Fibroblast of lung (primary cell): ENCODE data around the gene IRAK1. TPM values are rescaled to one million over a fixed set of nuclear protein-coding genes. Genes with fewer than 3 reads are reported as not detected.

ENCODE experiments used
- DNase-seq, 2 donors: peaks; one replicate each; pipeline versions ENCODE4 v3.0.0 to v3.0.0-alpha.2; 2010; ENCODE audit warnings: low read depth in 2 of 2
- H2AFZ ChIP-seq: 2 replicates; pipeline ENCODE4 v1.5.1; 2012; ENCODE audit warnings: low read length, control low read depth, inconsistent platforms
- H3K27ac ChIP-seq: 2 replicates; pipeline ENCODE4 v1.5.1; 2011; ENCODE audit warnings: low read length, control low read depth; ENCODE audit not compliant: insufficient read depth
- H3K27me3 ChIP-seq: 2 replicates; pipeline ENCODE4 v1.5.1; 2011; ENCODE audit warnings: mild to moderate bottlenecking, low read length; ENCODE audit not compliant: control insufficient read depth, insufficient read depth
- H3K36me3 ChIP-seq: 2 replicates; pipeline ENCODE4 v1.5.1; 2011; ENCODE audit warnings: low read length; ENCODE audit not compliant: control insufficient read depth, insufficient read depth
- H3K4me1 ChIP-seq: 2 replicates; pipeline ENCODE4 v1.5.1; 2011; ENCODE audit warnings: low read length; ENCODE audit not compliant: control insufficient read depth, insufficient read depth; ENCODE audit errors: extremely low read depth
- H3K4me2 ChIP-seq: 2 replicates; pipeline ENCODE4 v1.5.1; 2011; ENCODE audit warnings: low read length, control low read depth; ENCODE audit not compliant: insufficient read depth; ENCODE audit errors: extremely low read depth
- H3K4me3 ChIP-seq, 4 experiments: fragments of 200-600 bp in 1 of 4; sonication (generic) in 1 of 4; replicated peaks in 1 of 4; 2 replicates each; pipeline ENCODE4 v1.5.1; 2011 to 2016; ENCODE audit warnings: low read length in 4 of 4, low read depth in 3 of 4, mild to moderate bottlenecking in 3 of 4, control low read depth in 2 of 4, inconsistent platforms in 1 of 4, mixed read lengths in 1 of 4; ENCODE audit not compliant: insufficient read depth in 1 of 4; ENCODE audit errors: control extremely low read depth in 1 of 4
- H3K79me2 ChIP-seq: 2 replicates; pipeline ENCODE4 v1.5.1; 2012; ENCODE audit warnings: mild to moderate bottlenecking, low read length, inconsistent platforms; ENCODE audit not compliant: control insufficient read depth, insufficient read depth
- H3K9ac ChIP-seq: 2 replicates; pipeline ENCODE4 v1.5.1; 2011; ENCODE audit warnings: mild to moderate bottlenecking, low read length, control low read depth; ENCODE audit not compliant: insufficient read depth
- H3K9me3 ChIP-seq: 2 replicates; pipeline ENCODE4 v1.5.1; 2012; ENCODE audit warnings: low read depth, low read length; ENCODE audit not compliant: control insufficient read depth, insufficient read depth
- H4K20me1 ChIP-seq: 2 replicates; pipeline ENCODE4 v1.5.1; 2011; ENCODE audit warnings: low read length; ENCODE audit not compliant: control insufficient read depth, insufficient read depth; ENCODE audit errors: extremely low read depth
- EZH2 ChIP-seq: IDR thresholded peaks from 2 replicates; pipeline ENCODE4 v1.5.1; 2012; ENCODE audit warnings: low read length, control low read depth, mild to moderate bottlenecking; ENCODE audit errors: missing control alignments
- polyA plus RNA-seq, 2 donors: library from polyadenylated mRNA; depleted of rRNA in 1 of 2; stranded (reverse) in 1 of 2; unstranded in 1 of 2; fragments of >200 nt; gene quantifications; 2 replicates each; pipeline ENCODE4 v1.2.1, GENCODE V29; 2011 to 2012; ENCODE audit warnings: missing spikeins in 1 of 2
- total RNA-seq: library from RNA; depleted of rRNA; stranded (reverse); fragments of >200 nt; gene quantifications from 2 replicates; pipeline ENCODE4 v1.2.1, GENCODE V29; 2014
- TF ChIP-seq, protein P1 (sequence below), 2 donors: IDR thresholded peaks in 1 of 2; conservative IDR thresholded peaks in 1 of 2; 1 replicate in 1 of 2; 2 replicates in 1 of 2; pipeline ENCODE4 v1.5.1; 2011 to 2012; ENCODE audit warnings: low read length in 2 of 2, control low read depth in 1 of 2, inconsistent platforms in 1 of 2, low read depth in 1 of 2, mild to moderate bottlenecking in 1 of 2

The IRAK1 gene
- total and polyA plus RNA-seq, 2 donors (not counting 1 experiment from before 2014, with no cell fraction given) = 25.9 to 65.9 TPM

DNA sequence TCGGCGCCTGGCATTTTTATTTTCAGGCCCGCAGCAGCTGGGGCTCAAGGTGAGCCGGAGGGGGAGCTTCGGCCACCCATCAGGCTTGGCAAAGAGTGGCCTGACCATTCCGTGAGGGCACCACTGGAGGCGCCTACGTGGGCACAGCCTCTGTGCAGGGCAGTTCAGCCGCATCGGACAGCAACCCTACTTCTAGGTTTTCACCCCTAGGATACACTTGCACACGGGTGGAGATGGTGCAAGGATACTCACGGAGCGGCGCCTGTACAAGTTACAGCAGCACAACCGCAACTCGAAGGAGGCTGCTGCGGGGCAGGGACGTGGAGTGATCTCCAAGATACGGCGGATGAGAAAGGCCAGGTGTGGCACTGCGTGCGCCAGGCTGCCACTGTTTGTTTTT lies 58.9 kb downstream of the IRAK1 start:
- H3K4me2 ChIP-seq = no peak overlapping the region
- no peak for DNase-seq
- H4K20me1 ChIP-seq = no peaks in the 10 kb centered on the region
- no peaks in the 10 kb centered on the region for H3K9me3 ChIP-seq
- H3K79me2 ChIP-seq = peaks cover 32% of the 10 kb centered on the region
- H3K4me3 ChIP-seq = no peak overlapping the region
- no peak overlapping the region for H3K27ac ChIP-seq
- TF ChIP-seq, protein P1, sequence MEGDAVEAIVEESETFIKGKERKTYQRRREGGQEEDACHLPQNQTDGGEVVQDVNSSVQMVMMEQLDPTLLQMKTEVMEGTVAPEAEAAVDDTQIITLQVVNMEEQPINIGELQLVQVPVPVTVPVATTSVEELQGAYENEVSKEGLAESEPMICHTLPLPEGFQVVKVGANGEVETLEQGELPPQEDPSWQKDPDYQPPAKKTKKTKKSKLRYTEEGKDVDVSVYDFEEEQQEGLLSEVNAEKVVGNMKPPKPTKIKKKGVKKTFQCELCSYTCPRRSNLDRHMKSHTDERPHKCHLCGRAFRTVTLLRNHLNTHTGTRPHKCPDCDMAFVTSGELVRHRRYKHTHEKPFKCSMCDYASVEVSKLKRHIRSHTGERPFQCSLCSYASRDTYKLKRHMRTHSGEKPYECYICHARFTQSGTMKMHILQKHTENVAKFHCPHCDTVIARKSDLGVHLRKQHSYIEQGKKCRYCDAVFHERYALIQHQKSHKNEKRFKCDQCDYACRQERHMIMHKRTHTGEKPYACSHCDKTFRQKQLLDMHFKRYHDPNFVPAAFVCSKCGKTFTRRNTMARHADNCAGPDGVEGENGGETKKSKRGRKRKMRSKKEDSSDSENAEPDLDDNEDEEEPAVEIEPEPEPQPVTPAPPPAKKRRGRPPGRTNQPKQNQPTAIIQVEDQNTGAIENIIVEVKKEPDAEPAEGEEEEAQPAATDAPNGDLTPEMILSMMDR (conservative IDR thresholded peaks at IDR 0.05 in 1 of 2, IDR thresholded peaks at IDR 0.05 in 1 of 2; ENCODE audit: low read depth in 1 of 2, low read length in 2 of 2) = no peak
- no peak for TF ChIP-seq EZH2
- no peaks in the 10 kb centered on the region for H3K27me3 ChIP-seq
- H2AFZ ChIP-seq = no peak overlapping the region
- no peaks in the 10 kb centered on the region for H3K4me1 ChIP-seq
- no peak overlapping the region for H3K9ac ChIP-seq
- H3K36me3 ChIP-seq = peaks cover 36% of the 10 kb centered on the region

Other genes with a start within 250 kb of the IRAK1 start
- gene SRPK3, start 238.9 kb downstream of the IRAK1 start, total RNA-seq = 0.51 and 0.83 TPM in 2 replicates
- 0.15 and 0.40 TPM in 2 replicates for gene SRPK3, start 238.9 kb downstream of the IRAK1 start, polyA plus RNA-seq
- 37.8 and 44.6 TPM in 2 replicates for gene IDH3G, start 225.5 kb downstream of the IRAK1 start, total RNA-seq
- 55.7 and 72.2 TPM in 2 replicates for gene IDH3G, start 225.5 kb downstream of the IRAK1 start, polyA plus RNA-seq
- 144 and 147 TPM in 2 replicates for gene SSR4, start 225.2 kb downstream of the IRAK1 start, total RNA-seq
- gene SSR4, start 225.2 kb downstream of the IRAK1 start, polyA plus RNA-seq = 141 and 182 TPM in 2 replicates
- under 0.01 and 0.26 TPM in 2 replicates for gene PDZD4, start 189.4 kb downstream of the IRAK1 start, total RNA-seq
- gene PDZD4, start 189.4 kb downstream of the IRAK1 start, polyA plus RNA-seq = 0.01 and 0.10 TPM in 2 replicates
- under 0.01 and 0.99 TPM in 2 replicates for gene L1CAM, start 133.7 kb downstream of the IRAK1 start, total RNA-seq
- 1.2 and 1.7 TPM in 2 replicates for gene L1CAM, start 133.7 kb downstream of the IRAK1 start, polyA plus RNA-seq
- not detected in 2 replicates for gene AVPR2, start 115.2 kb downstream of the IRAK1 start, total RNA-seq
- gene AVPR2, start 115.2 kb downstream of the IRAK1 start, polyA plus RNA-seq = not detected in 2 replicates
- 1.3 and 1.5 TPM in 2 replicates for gene ARHGAP4, start 93.6 kb downstream of the IRAK1 start, total RNA-seq
- 0.12 and 0.51 TPM in 2 replicates for gene ARHGAP4, start 93.6 kb downstream of the IRAK1 start, polyA plus RNA-seq
- 31.6 and 37.0 TPM in 2 replicates for gene NAA10, start 84.9 kb downstream of the IRAK1 start, total RNA-seq
- gene NAA10, start 84.9 kb downstream of the IRAK1 start, polyA plus RNA-seq = 66.2 and 115 TPM in 2 replicates
- gene RENBP, start 75.3 kb downstream of the IRAK1 start, total RNA-seq = 5.4 and 8.8 TPM in 2 replicates
- 0.90 and 0.92 TPM in 2 replicates for gene RENBP, start 75.3 kb downstream of the IRAK1 start, polyA plus RNA-seq
- 7.4 and 10.2 TPM in 2 replicates for gene HCFC1, start 48.1 kb downstream of the IRAK1 start, total RNA-seq
- gene HCFC1, start 48.1 kb downstream of the IRAK1 start, polyA plus RNA-seq = 3.0 and 6.7 TPM in 2 replicates
- 6.4 and 8.3 TPM in 2 replicates for gene TMEM187, start 47.1 kb downstream of the IRAK1 start, total RNA-seq
- gene TMEM187, start 47.1 kb downstream of the IRAK1 start, polyA plus RNA-seq = 4.6 and 4.7 TPM in 2 replicates
- gene MECP2, start 77.8 kb upstream of the IRAK1 start, total RNA-seq = 15.4 and 24.9 TPM in 2 replicates
- 11.5 and 11.6 TPM in 2 replicates for gene MECP2, start 77.8 kb upstream of the IRAK1 start, polyA plus RNA-seq
- gene OPN1LW, start 124.3 kb upstream of the IRAK1 start, total RNA-seq = not detected in 2 replicates
- gene OPN1LW, start 124.3 kb upstream of the IRAK1 start, polyA plus RNA-seq = not detected in 2 replicates
- gene OPN1MW, start 162.7 kb upstream of the IRAK1 start, total RNA-seq = not detected in 2 replicates
- not detected in 2 replicates for gene OPN1MW, start 162.7 kb upstream of the IRAK1 start, polyA plus RNA-seq
- not detected in 2 replicates for gene OPN1MW2, start 199.9 kb upstream of the IRAK1 start, total RNA-seq
- not detected in 2 replicates for gene OPN1MW2, start 199.9 kb upstream of the IRAK1 start, polyA plus RNA-seq
- gene OPN1MW3, start 237.7 kb upstream of the IRAK1 start, total RNA-seq = not detected in 2 replicates
- gene OPN1MW3, start 237.7 kb upstream of the IRAK1 start, polyA plus RNA-seq = not detected in 2 replicates